Small intestine (tissue), 16 donors: ENCODE data around the gene LRRC37A3. TPM values are rescaled to one million over a fixed set of nuclear protein-coding genes. Genes with fewer than 3 reads are reported as not detected.
A peak's percentile ranks its signal among the peaks of the same experiment; 100 is the strongest.
"Not testable (repeated sequence)": the region's sequence is repeated elsewhere in the genome, so short reads cannot be mapped to it uniquely, and the experiment has no call there.

Experiments
- DNase-seq, 2 donors: peaks; one replicate each; pipeline versions ENCODE4 v3.0.0 to v3.0.0-alpha.2; 2013
- FAIRE-seq: peaks from 2 replicates; lab custom pipeline; 2012; peaks lifted over from hg19 to GRCh38; lab: Jason Lieb, UNC
- H3K27ac ChIP-seq, 3 donors: one replicate each; pipeline ENCODE4 v1.5.1; 2013; ENCODE audit warnings: low read length in 2 of 3, mild to moderate bottlenecking in 2 of 3, control low read depth in 1 of 3, inconsistent platforms in 1 of 3, low read depth in 1 of 3, moderate library complexity in 1 of 3
- H3K27me3 ChIP-seq, 3 donors: one replicate each; pipeline ENCODE4 v1.6.1; 2013; ENCODE audit warnings: low read length in 3 of 3, inconsistent platforms in 1 of 3; ENCODE audit not compliant: control insufficient read depth in 3 of 3, insufficient read depth in 3 of 3
- H3K36me3 ChIP-seq, 3 donors: one replicate each; pipeline ENCODE4 v1.6.1; 2013; ENCODE audit warnings: low read length in 3 of 3, inconsistent platforms in 1 of 3, low read depth in 1 of 3, mild to moderate bottlenecking in 1 of 3, moderate library complexity in 1 of 3; ENCODE audit not compliant: control insufficient read depth in 3 of 3, insufficient read depth in 2 of 3
- H3K4me1 ChIP-seq, 3 donors: one replicate each; pipeline ENCODE4 v1.6.1; 2013; ENCODE audit warnings: low read length in 2 of 3, inconsistent platforms in 1 of 3, low read depth in 1 of 3, mild to moderate bottlenecking in 1 of 3, moderate library complexity in 1 of 3; ENCODE audit not compliant: control insufficient read depth in 3 of 3, insufficient read depth in 2 of 3
- H3K4me3 ChIP-seq, 3 donors: one replicate each; pipeline ENCODE4 v1.5.1; 2013; ENCODE audit warnings: low read length in 3 of 3, control low read depth in 1 of 3, inconsistent platforms in 1 of 3, low read depth in 1 of 3, mild to moderate bottlenecking in 1 of 3, moderate library complexity in 1 of 3
- H3K9me3 ChIP-seq, 2 donors: one replicate each; pipeline ENCODE4 v1.6.1; 2013; ENCODE audit warnings: low read depth in 1 of 2, low read length in 1 of 2; ENCODE audit not compliant: control insufficient read depth in 2 of 2, insufficient read depth in 1 of 2
- WGBS, 3 donors: extraction: QIAGEN DNeasy Blood & Tissue Kit; methylation state at CpG; one replicate each; pipeline ENCODE4 v1.1.7; 2013; 5-methylcytosine and 5-hydroxymethylcytosine counted together
- long read RNA-seq, 10 donors: transcript quantifications; one replicate each; lab custom pipeline, GENCODE V29; 2026
- polyA plus RNA-seq, 4 donors: library from polyadenylated mRNA; stranded (reverse) in 3 of 4; unstranded in 1 of 4; fragments of 200-250 nt in 3 of 4; fragments of 120-200 nt in 1 of 4; gene quantifications; one replicate each; pipeline versions ENCODE4 v1.2.1 to v1.2.3, GENCODE V29; 2013
- donor health status: healthy with polysubstance abuse.
- donor health status: control.
- donor health status: control.
- donor health status: Bipolar disorder and iron deficiency.
- donor health status: healthy.

Gene LRRC37A3
- polyA plus RNA-seq, result 1 to 10 TPM in 3 of 4 donors, under 1 TPM in 1; 0.27 to 6.8 (median 2.0) TPM
- long read RNA-seq, donor 1, result 0 reads
- long read RNA-seq, donor 2, result 0 reads
- long read RNA-seq, donor 3, result 0 reads
- long read RNA-seq, donor 4, result 0 reads
- long read RNA-seq, donor 5, partial matches to known transcripts, result 0 of 1 reads
- long read RNA-seq, donor 5, other reads (novel, unspliced or antisense), result 0 of 1 reads
- long read RNA-seq, donor 6, result 0 reads
- long read RNA-seq, donor 7, result 0 reads
- long read RNA-seq, donor 8, partial matches to known transcripts, result 0 of 1 reads
- long read RNA-seq, donor 8, other reads (novel, unspliced or antisense), result 0 of 1 reads
- long read RNA-seq, donor 9, result 0 reads
- long read RNA-seq, donor 10, partial matches to known transcripts, result 0 of 1 reads
- long read RNA-seq, donor 10, other reads (novel, unspliced or antisense), result 0 of 1 reads

DNA sequence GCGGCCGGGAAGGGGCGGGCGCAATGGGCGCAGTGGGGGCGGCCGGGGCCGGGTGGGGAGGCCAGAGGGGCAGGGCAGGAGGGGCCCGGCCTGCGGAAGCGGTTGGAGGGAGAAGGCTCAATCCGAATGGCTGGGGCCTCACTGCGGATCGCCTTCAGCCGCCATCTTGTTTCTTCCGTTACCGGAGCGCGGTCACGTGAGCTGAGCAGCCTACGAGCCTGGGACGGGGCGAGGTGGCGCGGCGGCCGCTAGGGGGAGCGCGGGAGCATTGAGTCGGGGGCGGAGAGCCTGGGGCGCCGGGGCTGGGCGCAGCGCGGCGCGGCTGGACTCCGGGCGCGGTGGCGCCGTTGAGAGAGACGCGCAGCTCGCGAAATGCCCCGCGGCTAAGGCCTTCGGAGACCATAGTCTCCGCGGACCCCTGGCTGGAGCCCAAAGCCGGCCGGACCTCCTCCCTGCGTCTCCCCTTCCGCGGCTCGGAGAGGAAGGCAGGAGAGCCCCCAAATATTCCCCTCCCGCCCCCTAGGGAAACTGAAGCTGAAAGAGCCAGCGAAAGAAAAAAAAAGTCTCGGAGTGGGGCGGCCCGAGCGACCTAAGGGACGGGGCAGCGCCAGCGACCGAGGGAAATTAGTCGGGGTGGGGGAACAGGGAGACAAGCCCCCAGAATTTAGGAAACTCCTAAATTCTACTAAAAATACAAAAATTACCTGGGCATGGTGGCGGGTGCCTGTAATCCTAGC lies at the start of gene LRRC37A3:
LRRC37A3 (minus strand) TSS at position 190 of the 737 bp plus-strand sequence. CDS start 22,221 bp downstream, outside the sequence.
- Histone ChIP-seq H3K27ac (peak within 1 kb of the TSS; percentile 84 to 92 (median 89)), H3K4me3 (peak within 1 kb of the TSS; percentile 62 to 84 (median 76))
- H3K27me3 ChIP-seq, H3K9me3 ChIP-seq, H3K4me1 ChIP-seq, FAIRE-seq, H3K36me3 ChIP-seq: not testable (repeated sequence)
- peak; percentile 93 to 99 for DNase-seq
- 1% methylated on average over 34 to 70 of the region's 70 CpGs for WGBS, 3 donors

DNA sequence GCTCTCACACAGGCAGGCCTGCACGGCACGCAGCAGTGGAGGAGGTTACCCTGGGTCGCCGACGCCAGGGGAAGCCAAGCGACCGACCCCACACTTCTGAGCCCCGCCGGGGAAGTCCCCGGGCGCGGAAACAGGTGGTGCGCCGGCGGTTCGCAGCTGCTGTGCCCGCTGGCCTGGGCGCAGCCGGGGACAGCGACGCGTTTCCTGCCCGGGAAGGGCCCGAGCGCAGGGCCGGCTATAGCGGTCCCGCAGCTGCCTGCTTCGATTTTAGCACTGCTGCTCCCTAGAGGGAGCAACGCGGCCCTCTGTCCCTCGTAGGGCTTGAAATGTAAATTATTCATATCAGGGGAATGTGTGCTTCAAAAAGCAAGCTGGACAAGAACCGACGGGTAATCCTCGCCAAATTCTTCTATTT lies 46.6 kb upstream of the LRRC37A3 start:
- WGBS, 3 donors, result 0 to 1% (median 0%) methylated on average over 34 to 35 of the region's 35 CpGs
- Histone ChIP-seq H3K27ac (peak overlapping the region in 1 of 3 donors; percentile 36), H3K4me3 (peak overlapping the region in 1 of 3 donors; percentile 11)
- FAIRE-seq, H3K27me3 ChIP-seq, H3K36me3 ChIP-seq, H3K9me3 ChIP-seq, H3K4me1 ChIP-seq: not testable (repeated sequence)
- DNase-seq, result peak; percentile 53 to 67

DNA sequence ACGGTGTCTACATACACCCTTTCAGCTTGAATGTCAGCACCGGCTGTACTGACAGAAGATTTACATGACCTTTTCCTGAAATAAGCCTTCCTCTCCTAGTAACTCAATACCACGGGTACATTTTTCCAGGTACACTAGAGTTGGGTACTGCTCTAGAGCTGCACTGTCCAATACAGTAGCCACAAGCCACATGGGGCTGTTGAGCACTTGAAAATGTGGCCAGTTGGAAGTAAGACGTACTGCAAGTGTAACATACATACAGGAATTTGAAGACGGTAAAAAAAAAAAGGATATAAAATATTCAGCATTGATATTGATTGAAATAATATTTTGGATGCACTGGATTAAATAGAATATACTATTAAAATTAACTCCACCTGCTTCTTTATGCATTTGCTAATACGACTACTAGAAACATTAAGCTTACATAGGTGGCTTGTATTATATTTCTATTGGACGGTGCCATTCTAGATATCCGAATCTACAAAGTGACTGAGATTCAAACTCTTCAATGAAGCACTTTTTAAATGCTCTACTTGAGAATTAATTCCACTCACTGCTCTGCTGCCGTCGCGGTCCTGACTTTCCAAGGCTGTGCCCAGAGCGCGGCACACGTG lies 46.1 kb upstream of the LRRC37A3 start:
- not testable (repeated sequence) for H3K4me1 ChIP-seq, DNase-seq, H3K27me3 ChIP-seq, FAIRE-seq, H3K9me3 ChIP-seq, H3K36me3 ChIP-seq
- Histone ChIP-seq H3K4me3 (peak overlapping the region in 1 of 3 donors; percentile 11), H3K27ac (peak overlapping the region in 1 of 3 donors; percentile 44)
- 44 to 61% (median 60%) methylated on average over 11 of the region's 14 CpGs for WGBS, 3 donors

DNA sequence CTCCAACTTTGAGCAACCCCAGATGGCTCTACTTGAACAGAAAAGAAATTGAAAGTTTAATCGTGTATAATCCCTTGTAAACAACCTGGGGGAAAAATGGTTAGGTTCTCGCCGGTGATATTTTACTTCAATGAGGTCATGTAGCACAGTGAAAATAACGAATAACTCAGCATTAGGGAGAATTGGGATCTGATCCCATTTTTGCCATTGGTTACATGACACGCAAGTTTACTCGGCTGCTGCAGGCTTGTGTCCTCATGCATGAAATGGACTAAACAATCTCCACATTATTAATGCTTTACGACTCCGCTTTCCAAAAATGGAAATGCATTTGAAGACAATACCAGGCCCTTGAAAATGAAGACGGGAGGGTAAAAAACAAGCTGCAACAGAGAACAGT lies 45.5 kb upstream of the LRRC37A3 start:
- no peak for FAIRE-seq
- Histone ChIP-seq H3K4me1 (peaks cover 0 to 3% (median 0%) of the 10 kb centered on the region in 3 donors), H3K4me3 (no peak overlapping the region), H3K27ac (peak overlapping the region in 1 of 3 donors; percentile 34), H3K9me3 (no peaks in the 10 kb centered on the region), H3K36me3 (no peaks in the 10 kb centered on the region), H3K27me3 (no peaks in the 10 kb centered on the region)
- DNase-seq, result no peak
- 69 to 89% (median 82%) methylated on average over 8 to 9 of the region's 9 CpGs for WGBS, 3 donors

DNA sequence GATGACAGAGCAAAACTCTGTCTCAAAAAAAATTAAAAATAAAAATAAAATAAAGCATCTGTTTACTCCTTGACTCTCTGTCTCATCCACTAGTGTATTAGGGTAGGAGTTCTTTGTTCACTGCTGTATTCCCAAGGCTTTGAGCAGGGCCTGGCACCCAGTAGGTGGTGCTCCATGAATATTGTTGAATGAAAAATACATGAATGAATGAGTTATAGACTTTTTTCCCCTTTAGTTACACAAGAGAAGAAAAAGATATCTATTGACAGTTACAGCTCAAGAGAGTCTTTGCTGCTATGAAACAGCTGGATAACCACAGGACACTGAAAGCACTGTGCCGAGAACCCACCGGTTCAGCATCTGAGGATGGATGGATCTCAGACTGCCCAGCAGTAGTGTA lies 44.5 kb upstream of the LRRC37A3 start:
- H3K9me3 ChIP-seq, H3K27me3 ChIP-seq, DNase-seq, H3K36me3 ChIP-seq, H3K4me3 ChIP-seq, FAIRE-seq, H3K4me1 ChIP-seq, H3K27ac ChIP-seq: not testable (repeated sequence)
- WGBS, 3 donors, result 80 to 100% (median 95%) methylated on average over 2 of the region's 2 CpGs

DNA sequence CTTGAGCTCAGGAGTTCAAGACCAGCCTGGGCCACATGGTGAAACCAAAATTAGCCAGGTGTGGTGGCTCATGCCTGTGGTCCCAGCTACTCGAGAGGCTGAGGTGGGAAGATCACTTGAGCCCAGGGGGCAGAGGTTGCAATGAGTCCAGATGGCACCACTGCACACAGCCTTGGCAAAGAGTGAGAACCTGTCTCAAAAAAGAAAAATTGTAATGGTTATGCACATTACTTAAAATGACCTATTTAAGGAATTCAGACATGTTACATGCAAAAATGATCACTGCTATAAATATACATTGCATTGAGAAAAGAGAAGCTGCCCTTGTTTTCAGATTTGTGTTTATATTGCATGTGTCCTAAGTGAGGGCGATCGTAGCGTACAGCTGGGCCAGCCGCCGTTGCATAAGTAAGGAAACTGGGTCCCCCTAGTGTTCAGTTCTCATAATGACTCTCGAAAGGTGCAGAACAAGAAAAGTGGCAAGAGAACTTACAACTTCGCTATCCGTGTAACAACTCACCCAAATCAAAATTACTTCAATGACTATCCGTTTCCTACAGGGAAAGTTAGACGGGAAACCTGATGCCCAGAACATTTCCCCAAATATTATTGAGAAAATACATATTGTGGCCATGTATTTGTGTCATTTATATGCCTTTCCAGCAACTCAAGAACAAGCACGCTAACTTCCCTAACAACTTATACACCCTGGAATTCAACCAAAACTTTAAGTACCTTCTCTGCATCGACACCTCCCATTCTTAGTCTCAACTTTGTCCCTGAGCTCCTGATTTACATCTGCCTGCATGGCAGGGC lies 42.5 kb upstream of the LRRC37A3 start:
- FAIRE-seq, H3K36me3 ChIP-seq, H3K9me3 ChIP-seq, H3K4me1 ChIP-seq, H3K27me3 ChIP-seq, H3K4me3 ChIP-seq: not testable (repeated sequence)
- 3 to 5% (median 3%) methylated on average over 13 of the region's 13 CpGs for WGBS, 3 donors
- peak; percentile 72 to 74 for DNase-seq
- H3K27ac ChIP-seq, result peak overlapping the region in 1 of 3 donors; percentile 27

DNA sequence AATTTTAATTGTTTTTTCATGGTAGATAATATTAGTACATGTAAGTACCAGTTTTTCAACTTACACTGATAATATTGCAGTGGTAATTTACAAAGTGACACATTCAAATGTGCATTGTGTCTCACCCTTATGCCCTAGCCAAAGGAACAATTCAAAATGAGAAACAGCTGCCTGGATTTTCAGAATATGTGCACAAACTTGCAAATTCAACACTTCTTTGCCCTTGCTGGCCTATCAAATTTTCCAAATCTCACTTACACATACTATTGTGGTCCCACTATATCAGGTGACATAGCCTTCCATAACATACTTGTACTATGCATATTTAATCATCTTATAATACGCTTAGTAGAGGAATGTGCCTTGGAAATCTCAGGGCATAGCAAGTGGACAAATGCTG lies 32.6 kb upstream of the LRRC37A3 start:
- Histone ChIP-seq H3K36me3 (no peaks in the 10 kb centered on the region), H3K27ac (no peak overlapping the region), H3K9me3 (no peaks in the 10 kb centered on the region), H3K27me3 (no peaks in the 10 kb centered on the region), H3K4me1 (no peaks in the 10 kb centered on the region), H3K4me3 (no peak overlapping the region)
- no peak for DNase-seq
- no peak for FAIRE-seq
- 96 to 100% (median 98%) methylated on average over 1 of the region's 1 CpG for WGBS, 3 donors
